Measurements from ENCODE around the gene POLG. TPM values are rescaled to one million over a fixed set of nuclear protein-coding genes. Genes with fewer than 3 reads are reported as not detected.

Gene POLG
- total RNA-seq, 4 donors from 2014 or later: 63.7 to 136 (median 120) TPM

DNA sequence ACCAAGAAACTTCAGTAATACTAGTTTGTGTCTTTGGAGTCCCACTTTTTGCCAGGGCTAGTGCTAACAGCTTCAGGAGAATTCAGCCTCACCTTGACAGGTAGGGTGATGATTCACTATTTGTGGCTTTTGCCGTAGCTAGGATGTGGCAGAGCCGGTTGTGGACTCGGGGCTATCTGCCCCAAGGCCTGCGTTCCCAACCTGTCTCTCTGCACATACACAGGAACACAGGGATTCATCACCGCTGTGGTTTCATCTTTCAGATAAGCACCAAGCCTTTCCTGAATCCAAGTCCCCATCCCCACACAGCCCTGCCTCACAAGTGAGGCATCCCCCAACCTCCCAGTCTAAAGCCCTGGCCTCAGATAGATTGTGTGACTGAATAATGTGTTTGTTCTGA is 45.2 kb upstream of the POLG start:
- no peak for DNase-seq
- Histone ChIP-seq H3K36me3 (no peaks in the 10 kb centered on the region), H3K4me1 (peaks cover 0 to 11% (median 4%) of the 10 kb centered on the region in 4 donors), H3K27ac (no peak overlapping the region), H3K4me3 (no peak overlapping the region), H3K9me3 (no peaks in the 10 kb centered on the region), H3K27me3 (peaks cover 0 to 27% of the 10 kb centered on the region in 2 donors)
- TF ChIP-seq POLR2A (IDR thresholded peaks at IDR 0.05): no peak
- TF ChIP-seq, protein P1, sequence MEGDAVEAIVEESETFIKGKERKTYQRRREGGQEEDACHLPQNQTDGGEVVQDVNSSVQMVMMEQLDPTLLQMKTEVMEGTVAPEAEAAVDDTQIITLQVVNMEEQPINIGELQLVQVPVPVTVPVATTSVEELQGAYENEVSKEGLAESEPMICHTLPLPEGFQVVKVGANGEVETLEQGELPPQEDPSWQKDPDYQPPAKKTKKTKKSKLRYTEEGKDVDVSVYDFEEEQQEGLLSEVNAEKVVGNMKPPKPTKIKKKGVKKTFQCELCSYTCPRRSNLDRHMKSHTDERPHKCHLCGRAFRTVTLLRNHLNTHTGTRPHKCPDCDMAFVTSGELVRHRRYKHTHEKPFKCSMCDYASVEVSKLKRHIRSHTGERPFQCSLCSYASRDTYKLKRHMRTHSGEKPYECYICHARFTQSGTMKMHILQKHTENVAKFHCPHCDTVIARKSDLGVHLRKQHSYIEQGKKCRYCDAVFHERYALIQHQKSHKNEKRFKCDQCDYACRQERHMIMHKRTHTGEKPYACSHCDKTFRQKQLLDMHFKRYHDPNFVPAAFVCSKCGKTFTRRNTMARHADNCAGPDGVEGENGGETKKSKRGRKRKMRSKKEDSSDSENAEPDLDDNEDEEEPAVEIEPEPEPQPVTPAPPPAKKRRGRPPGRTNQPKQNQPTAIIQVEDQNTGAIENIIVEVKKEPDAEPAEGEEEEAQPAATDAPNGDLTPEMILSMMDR (IDR thresholded peaks at IDR 0.05): no peak

DNA sequence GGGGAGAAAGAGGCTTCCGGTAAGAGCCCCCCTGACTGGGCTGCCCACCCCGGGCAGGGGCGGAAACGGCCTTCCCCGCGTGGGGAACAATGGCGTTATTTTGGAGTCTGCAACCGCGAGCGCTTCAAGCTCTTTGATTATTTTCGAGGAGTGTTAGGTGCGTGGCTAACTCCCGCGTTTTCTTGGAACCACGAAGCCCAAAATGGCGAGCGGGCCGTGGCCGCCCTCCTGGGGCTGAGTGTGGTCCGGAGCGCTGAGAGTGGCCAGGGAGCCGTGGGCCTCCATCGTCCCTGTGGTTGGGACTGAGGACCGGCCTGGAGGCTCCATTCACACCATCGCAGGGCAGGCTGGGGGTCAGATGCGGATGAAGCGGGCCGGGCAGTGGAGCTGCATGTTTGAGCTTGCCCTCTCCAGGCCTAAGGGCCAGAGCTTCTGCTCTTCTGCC is 44.6 kb upstream of the POLG start:
- H3K27ac ChIP-seq: no peak overlapping the region
- DNase-seq: no peak
- peaks cover 0 to 11% (median 4%) of the 10 kb centered on the region in 4 donors for H3K4me1 ChIP-seq
- H3K36me3 ChIP-seq: no peaks in the 10 kb centered on the region
- H3K9me3 ChIP-seq: no peaks in the 10 kb centered on the region
- TF ChIP-seq, protein P1 (IDR thresholded peaks at IDR 0.05): no peak
- no peak for TF ChIP-seq POLR2A (IDR thresholded peaks at IDR 0.05)
- H3K27me3 ChIP-seq: peaks cover 0 to 31% of the 10 kb centered on the region in 2 donors
- H3K4me3 ChIP-seq: peak overlapping the region; percentile 36 to 49 (median 44)

DNA sequence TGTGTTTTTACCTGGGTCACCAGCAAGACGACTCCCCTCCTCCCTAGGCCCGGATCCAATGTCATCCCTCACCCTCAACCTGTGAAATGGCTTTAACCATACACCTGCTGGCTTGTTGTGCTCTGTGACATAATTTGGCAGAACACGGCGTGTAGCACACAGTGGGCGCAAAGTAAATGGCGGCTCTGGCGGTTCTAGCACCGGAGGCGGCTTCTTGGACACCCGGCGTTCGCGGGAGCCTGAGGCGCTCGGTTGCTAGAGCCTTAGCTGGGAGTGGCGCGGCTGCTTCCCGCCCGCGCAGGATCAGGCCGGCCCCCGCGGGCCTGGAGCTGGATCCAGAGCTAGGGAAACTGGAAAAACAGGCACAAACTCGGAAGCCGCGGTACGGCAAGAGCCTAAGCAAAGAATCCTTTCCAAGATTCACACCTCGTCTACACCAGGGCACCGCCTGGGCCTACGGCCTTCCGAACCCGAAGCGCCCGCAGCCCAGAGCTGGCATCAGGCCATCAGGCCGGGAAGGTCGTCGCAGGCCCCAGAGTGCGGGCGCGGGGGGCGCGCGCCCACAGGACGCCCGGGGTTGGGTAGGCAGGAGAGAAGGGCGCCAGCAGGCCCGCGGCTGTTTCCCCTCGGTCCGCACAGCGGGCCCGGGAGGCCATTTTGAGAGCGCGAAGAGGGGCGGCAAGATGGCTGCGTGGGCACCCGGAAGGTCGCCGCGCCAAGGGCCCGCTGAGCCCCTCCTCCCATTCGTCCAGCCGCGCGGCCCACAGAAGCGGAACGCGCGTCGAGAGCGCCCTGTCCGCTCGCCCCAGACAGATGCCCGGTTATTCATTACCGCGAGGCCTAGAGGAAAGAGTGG is 43.9 kb upstream of the POLG start:
- Histone ChIP-seq H3K27ac (peak overlapping the region in 1 of 4 donors; percentile 10), H3K4me3 (peak overlapping the region; percentile 36 to 49 (median 44)), H3K36me3 (no peaks in the 10 kb centered on the region), H3K4me1 (peaks cover 0 to 11% (median 4%) of the 10 kb centered on the region in 4 donors), H3K27me3 (peaks cover 0 to 35% of the 10 kb centered on the region in 2 donors), H3K9me3 (no peaks in the 10 kb centered on the region)
- DNase-seq: no peak
- TF ChIP-seq POLR2A (IDR thresholded peaks at IDR 0.05): no peak
- TF ChIP-seq, protein P1 (IDR thresholded peaks at IDR 0.05): no peak

DNA sequence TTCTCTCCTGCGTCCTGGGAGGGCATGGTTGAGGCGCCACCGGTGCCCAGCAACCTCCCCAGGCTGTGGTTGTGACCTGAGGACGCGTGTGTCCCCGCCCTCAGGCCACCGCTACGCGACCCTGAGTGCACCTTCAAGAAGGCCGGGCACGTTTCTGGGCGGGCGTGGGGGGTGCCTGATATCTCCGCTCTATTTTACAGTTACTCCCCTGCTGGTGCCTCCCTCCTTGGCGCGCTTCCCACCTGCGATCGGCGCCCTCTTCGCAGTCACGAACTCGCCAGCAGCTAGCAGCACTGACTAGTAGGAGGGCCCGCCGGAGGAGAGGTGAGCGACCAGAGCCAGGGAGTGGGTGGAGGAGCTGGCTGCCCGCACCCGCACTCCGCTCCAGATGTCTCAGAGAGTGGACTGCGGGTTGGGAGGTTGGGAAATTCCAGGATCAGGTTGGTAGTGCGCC is 43.2 kb upstream of the POLG start:
- Histone ChIP-seq H3K4me1 (peaks cover 0 to 11% (median 4%) of the 10 kb centered on the region in 4 donors), H3K4me3 (peak overlapping the region in 2 of 4 donors; percentile 36 to 49), H3K9me3 (no peaks in the 10 kb centered on the region), H3K27ac (no peak overlapping the region), H3K27me3 (peaks cover 0 to 38% of the 10 kb centered on the region in 2 donors), H3K36me3 (no peaks in the 10 kb centered on the region)
- TF ChIP-seq, protein P1 (IDR thresholded peaks at IDR 0.05): no peak
- TF ChIP-seq POLR2A (IDR thresholded peaks at IDR 0.05): no peak
- DNase-seq: no peak

DNA sequence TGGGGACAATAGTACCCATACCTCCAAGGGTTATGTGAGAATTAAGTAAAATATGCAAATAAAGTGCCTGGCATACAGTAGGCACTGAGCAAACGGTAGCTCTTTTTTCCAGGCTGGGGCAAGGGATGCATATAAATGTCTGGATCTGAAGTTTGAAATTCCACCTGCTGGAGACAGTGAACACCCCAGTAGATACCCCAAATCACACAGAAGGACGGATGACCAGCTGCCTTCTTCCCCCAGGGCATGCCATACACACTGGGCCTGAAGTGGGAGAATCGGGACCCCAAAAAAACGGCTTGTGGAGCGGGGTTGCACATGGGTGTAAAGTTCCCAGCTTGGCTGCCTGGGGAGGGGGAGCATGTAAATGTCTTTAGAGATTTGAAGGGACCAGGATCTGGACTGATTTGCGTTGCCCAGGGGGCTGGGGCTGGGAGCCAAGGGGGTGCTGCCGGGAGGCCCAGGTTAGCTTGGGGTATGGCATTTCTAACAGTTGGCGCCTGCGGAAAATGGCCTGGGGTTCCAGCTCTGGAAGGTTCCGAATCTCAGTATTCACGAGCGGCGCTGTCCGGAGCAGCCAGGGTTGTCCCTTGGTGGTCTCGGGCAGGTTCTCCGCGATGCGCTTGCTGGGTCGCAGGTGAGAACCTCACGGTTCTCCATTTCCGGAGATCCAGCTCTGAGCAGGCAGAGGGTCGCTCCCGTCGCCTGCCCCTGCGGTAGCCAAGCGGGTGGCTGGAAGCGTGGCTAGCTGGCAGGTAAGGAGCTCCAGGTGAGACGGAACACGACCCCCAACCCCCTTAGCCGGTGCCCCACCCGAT is 42.6 kb upstream of the POLG start:
- no peak for TF ChIP-seq POLR2A (IDR thresholded peaks at IDR 0.05)
- TF ChIP-seq, protein P1 (IDR thresholded peaks at IDR 0.05): no peak
- H3K4me1 ChIP-seq: peaks cover 0 to 11% (median 4%) of the 10 kb centered on the region in 4 donors
- H3K4me3 ChIP-seq: no peak overlapping the region
- no peak for DNase-seq
- H3K27me3 ChIP-seq: peaks cover 0 to 44% of the 10 kb centered on the region in 2 donors
- no peaks in the 10 kb centered on the region for H3K36me3 ChIP-seq
- H3K27ac ChIP-seq: no peak overlapping the region
- no peaks in the 10 kb centered on the region for H3K9me3 ChIP-seq

All from Peyer's patch (tissue), 4 donors.